Measurements from ENCODE around the gene PDXP.
"Not testable (repeated sequence)": the region's sequence is repeated elsewhere in the genome, so short reads cannot be mapped to it uniquely, and the experiment has no call there.

PDXP gene

DNA sequence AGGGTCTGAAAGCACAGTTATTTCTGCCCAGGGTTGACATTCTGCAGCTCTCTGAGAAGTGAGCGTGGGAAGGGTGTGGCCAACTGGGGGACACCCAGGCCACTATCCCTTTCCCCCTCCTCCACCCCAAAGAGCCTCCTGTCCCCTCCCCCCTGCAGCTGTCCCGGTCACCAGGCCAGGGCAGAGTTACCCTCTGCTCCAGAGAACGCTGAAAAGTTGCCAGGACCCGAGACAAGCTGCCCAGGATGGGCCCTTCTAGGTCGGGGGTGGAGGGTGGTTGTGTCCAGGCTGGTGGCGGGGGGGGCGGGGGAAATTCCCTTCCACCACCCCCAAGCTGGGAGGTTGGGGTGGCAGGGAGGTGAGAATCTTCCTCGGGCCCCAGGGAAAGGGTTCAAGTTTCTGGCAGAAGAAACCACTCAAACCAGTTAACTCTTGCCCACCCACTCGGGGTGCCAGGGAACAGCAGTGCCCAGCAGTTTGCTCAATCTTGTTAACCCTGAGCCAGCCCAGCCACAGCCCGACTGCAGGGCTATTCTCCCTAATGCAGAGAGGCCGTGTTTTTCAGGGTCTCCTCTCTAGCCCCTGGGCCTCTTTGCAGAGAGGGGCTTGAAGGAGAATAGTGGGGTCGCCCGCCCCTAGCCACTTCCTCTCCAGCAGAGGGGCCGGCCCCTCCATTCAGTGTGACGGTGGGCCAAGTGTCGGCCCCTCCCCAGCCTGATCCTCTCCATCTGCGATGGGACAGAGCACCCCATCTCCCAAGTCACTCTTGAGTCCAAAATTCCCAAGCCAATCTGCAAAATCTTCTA is 17.6 kb downstream of the PDXP start:
- DNase-seq = no peak

DNA sequence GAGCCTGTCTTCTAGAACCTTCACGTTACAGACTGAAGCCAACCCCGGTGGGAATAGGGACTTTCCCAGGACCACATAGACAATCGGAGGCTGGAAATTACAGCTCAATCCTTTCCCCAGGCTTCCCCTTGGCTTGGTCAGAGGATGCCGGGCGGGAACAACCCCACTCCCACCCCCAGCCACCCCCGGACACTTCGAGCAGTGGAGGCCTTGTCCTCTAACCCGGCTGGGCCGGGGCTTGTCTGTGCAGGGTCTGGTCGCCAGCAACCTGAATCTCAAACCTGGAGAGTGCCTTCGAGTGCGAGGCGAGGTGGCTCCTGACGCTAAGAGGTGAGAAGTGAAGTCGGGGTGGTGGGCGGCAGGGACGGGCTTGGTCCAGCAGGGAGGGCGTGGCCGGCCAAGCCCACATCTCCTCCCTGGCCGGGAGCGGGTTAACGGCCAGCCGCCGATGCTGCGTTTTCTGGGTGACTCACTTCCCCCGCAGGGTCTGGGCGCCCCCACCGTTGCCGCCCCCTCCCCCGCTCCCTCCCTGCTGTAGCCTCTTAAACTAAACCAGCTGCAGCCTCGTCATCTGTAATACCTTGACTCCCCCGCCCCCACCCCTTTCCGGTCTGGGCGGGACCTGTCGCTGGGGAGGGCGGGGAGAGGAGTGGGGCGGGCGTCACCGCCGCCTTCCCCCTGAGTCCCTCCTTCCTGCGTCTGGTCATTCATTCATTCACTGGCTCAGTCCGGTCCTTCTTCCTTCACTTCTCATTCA is 18.4 kb downstream of the PDXP start:
- DNase-seq = peak; percentile 81

DNA sequence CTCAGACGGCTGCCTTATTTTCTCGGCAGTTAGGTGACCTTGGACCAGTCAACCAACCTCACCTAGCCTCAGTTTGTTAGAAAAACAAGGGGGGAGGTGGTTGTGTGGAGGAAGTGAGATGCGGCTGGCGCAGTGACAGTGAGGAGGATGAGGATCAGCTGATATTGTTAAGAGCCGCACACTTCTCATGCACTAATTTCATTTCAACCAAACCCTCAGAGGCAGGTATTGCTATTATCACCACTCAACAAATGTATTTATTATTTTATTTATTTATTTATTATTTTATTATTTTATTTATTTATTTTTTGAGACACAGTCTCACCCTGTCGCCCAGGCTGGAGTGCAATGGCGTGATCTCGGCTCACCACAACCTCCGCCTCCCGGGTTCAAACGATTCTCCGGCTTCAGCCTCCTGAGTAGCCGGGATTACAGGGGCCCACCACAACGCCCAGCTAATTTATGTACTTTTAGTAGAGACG is 19.0 kb downstream of the PDXP start:
- DNase-seq = no peak

DNA sequence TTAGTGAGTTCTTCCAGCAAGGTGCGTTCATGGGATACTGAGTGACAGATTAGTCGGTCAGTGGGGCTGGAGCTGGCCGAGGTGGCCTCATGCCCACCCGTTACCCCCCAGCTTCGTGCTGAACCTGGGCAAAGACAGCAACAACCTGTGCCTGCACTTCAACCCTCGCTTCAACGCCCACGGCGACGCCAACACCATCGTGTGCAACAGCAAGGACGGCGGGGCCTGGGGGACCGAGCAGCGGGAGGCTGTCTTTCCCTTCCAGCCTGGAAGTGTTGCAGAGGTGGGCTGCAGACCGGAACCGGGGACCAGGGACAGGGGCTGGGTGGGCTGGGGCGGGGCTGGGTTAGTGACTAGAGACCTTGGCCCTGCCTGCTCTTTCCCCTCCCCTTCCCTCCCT is 19.8 kb downstream of the PDXP start:
- no peak for DNase-seq

DNA sequence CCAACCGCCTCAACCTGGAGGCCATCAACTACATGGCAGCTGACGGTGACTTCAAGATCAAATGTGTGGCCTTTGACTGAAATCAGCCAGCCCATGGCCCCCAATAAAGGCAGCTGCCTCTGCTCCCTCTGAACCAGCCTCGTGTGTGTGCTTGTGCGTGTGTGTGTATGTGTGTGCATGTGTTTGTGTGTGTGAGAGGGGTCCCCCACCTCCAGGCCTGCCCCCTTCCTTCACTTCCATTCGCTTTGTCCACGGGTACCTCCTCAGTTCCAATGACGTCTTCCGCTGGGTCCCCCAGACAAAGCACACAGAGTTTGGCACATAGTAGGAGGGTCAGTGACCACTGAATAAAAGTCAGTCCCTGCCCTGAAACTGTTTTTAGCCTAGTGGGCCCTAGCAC is 21.1 kb downstream of the PDXP start:
- DNase-seq = no peak

DNA sequence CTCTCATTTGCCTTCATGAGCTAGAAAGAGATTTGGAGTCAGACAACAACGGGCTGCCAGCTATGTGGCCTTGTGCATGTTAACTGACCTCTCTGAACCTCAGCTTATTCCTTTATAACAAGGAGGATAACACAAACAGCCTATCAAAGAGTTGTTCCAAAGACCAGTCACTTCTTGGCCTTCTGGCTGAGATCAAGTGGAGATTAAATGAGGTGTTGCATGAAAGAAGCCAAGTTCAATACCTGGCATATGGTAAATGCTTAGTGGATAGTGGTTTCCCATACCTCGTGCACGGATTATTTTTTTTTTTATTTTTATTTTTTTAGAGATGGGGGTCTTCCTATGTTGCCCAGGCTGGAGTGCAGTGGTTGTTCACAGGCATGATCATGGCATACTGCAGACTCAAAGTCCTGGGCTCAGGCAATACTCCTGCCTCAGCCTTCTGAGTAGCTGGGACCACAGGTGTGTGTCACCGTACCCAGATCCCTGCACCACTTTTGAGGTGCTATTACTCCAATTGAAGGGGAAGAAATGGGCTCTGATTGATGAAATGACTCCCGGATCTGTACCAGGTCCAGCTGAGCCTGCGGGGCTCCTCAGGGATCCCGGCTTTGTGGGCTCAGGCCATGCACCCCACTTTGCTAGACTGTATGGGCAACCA is 21.8 kb downstream of the PDXP start:
- DNase-seq = no peak

DNA sequence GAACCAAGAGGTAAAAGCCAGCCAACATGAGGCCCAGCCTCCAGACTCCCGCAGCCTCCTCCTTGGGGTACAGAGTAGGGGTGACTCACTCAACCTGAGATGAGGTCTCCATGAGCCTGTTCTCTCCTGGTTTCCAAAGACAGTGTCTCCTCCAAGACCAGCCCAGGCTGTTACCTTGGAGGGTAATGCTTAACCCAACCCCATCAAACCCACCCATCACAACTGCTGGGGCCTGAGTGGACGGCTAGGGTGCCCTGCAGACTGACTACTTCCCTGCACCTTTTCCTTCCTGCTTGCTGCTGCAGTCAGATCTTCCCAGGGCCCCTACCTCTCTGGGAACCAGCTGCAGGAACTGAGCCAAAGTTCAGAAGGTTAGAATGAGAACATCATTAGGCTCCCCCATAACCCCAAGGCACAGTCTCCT is 22.5 kb downstream of the PDXP start:
- DNase-seq = no peak

DNA sequence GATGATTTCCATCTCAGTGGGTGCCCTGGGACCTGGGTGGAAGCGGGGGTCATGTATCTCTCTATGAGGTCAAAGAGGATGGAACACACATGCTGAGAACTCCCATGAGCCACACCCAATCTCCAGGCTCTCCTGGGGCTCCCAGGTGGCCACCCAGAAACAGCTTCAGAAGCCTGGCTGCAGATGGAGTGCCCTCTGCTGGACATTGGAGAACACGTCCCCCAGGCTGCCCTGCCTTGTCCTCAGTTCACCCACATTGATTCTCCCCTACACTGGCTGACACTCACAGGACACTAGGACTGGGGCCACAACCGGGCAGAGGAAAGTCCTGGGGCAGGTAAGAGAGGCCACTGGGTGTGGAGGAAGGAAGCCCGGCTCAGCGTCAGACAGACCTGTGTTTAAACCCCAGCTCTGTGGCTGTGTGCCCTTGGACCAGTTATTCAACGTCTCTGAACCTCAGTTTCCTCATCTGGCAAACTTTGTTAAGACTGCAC is 23.1 kb downstream of the PDXP start:
- DNase-seq = peak; percentile 64

DNA sequence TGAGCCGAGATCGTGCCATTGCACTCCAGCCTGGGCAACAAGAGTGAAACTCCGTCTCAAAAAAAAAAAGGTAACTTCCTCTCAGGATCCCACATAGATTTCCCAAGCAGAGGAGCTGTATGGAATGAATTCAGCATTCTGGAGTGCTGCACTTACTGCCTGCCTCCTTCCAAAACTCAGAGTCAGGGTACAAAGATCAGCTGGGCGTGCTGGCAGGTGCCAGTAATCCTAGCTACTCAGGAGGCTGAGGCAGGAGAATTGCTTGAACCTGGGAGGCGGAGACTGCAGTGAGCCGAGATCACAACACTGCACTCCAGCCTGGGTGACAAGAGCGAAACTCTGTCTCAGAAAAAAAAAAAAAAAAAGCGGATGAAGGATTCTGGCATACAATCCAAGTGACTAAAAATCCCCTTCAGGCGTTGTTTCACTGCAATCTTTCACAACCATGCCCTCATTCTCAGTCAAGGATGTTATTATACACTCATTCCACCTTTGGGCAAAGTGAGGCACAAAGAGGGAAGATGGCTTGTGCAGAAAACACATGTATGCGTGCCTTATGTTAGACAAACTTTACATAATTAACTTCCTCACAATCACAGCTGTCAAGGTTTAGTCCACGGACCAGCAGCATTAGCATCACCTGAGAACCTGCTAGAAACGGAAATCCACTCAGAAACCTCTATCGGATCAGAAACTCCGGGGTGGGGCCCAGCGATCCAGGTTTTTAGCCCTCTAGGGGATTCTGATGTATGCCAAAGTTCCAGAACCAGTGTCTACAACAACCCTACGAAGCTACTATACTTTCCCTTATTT is 26.5 kb downstream of the PDXP start:
- no peak for DNase-seq

DNA sequence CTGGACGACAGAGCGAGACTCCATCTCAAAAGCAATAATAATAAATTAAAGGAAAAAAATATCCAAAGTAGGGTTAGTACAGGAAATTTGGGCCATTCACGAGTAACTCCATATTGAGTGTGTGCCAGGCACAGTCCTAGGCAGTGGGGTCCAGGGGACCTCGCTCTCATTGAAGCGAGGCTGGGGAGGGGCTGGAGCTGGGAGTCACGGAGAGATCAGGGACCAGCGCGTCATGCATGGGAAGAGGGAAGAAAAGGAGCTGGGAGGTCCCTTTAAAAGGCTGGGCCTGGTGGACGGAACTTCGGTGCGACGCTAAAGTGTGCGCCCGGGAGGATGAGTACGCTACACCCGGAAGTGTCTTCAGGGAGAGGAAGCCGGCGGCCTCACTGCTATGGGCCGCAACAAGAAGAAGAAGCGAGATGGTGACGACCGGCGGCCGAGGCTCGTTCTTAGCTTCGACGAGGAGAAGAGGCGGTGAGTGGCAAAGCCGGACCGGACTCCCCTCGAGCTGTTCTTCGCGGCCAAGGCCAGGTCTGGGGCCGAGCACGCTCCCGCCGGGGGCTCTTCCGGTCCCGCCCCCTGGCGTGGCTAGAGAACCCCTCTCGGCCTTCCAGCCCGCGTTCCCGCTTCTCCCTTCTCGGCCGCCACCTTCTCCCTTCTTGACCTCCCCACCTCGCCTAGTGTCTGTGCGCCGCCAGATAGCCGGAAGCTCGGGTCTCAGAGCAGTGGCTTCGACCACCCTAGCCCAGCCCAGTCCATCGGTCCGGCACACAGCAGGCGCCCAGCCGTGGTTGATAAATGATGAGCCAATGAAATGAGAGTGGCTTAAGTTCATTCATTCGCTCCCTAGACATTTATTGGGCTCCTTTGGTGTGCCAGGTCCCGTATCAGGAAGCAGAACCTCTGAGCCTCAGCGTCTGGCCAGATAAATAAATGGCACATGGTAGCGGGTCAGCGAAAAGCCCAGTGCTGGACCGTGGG is 27.8 kb downstream of the PDXP start, which contains the start of gene NOL12:
Gene NOL12 (plus strand): TSS at position 342 of the 981 bp plus-strand sequence. CDS start 50 bp downstream, at position 392.
- peak; percentile 83 for DNase-seq

DNA sequence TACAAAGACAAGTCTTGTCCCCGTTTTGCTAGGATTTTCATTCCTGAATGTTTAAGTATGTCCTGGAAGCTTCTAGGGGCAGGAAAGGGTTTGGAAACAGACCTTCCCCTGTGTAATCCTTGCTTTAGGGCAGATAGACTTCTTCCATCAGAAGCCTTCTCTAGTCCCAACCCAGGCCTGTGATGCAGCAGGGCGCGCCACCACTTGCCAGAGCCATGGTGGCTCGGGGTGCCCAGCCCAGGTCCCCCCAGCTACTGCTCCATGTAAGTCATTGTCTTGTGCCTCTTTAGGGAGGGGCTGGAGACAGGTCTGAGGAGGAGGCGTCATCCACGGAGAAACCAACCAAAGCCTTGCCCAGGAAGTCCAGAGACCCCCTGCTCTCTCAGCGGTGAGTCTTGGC is 31.9 kb downstream of the PDXP start:
- DNase-seq = no peak

DNA sequence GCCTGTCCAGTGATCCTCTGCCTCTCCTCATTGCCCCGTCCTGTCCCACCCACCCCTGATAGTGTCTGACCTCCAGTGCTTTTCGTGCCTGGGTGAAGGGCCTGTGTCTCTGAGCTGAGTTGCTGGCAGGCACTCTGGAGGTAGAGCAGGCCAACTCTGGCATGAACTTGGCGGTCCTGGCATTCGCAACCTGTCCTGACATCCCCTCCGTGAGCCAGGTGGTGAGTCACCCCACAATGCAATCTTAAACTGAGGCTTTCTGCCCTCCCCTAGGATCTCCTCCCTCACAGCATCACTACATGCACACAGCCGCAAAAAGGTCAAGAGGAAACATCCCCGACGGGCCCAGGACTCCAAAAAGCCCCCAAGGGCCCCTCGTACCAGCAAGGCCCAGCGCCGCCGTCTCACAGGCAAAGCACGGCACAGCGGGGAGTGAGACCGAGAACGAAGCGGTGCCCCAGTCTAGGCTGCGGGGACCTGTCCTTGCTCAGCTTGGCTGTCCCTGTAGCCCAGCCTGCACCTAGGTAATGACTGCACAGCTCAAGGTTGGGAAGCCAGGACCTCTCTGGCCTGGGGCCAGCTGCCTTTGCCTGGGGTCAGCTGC is 32.5 kb downstream of the PDXP start:
- no peak for DNase-seq

DNA sequence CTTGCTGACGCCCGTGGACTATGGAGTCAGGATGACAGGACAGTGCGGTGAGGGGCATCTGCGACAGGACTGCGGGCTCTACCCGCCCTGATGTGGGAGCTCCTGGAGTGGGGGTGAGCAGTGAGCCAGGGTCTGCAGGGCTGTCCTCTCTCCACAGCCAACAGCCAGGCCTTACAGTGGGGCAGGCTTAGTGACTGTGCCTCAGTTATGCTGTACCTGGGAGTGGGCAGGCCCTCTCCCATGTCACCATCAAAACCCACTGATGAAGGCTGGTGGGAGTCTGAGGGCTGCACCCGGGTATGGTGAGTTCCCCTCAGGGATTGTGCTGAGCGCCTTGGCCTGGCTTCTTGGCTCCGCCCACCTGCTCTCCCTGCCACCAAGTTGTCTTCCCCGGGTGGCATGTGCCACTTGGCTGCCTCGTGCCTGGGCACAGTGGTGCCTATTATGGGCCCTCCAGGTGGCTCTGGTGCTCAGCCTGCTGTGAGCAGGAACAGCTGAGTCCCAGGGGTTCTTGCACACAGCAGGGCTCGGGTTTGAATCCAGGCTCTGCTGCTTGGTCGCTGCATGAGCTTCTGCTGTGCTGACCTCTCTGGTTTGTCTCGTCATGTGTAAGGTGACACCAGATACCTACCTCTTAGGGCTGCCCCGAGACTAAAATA is 34.2 kb downstream of the PDXP start:
- DNase-seq = no peak

DNA sequence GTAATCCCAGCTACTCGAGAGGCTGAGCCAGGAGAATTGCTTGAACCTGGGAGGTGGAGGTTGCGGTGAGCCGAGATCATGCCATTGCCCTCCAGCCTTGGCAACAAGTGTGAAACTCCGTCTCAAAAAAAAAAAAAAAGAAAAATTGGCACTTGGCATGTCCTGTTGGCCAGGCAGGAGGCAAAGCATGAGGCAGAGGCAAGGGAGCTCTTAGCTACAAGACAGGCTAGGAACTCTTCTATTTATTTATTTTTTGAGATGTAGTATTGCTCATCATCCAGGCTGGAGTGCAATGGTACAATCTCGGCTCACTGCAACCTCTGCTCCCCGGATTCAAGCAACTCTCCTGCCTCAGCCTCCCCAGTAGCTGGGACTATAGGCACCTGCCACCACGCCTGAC is 35.6 kb downstream of the PDXP start:
- DNase-seq = not testable (repeated sequence)

DNA sequence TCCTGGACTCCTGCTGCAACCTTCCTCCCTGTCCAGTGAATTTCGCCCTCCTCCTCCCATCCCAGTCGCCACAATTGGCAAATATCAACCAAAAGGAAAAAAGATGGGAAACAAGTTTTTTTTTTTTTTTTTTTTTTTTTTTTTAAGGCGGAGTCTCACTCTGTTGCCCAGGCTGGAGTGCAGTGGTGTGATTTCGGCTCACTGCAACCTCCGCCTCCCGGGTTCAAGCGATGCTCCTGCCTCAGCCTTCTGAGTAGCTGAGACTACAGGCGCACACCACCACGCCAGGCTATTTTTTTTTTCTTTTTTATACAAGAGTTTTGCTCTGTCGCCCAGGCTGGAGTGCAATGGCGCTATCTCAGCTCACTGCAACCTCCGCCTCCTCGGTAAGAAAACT is 37.7 kb downstream of the PDXP start:
- DNase-seq = not testable (repeated sequence)

DNA sequence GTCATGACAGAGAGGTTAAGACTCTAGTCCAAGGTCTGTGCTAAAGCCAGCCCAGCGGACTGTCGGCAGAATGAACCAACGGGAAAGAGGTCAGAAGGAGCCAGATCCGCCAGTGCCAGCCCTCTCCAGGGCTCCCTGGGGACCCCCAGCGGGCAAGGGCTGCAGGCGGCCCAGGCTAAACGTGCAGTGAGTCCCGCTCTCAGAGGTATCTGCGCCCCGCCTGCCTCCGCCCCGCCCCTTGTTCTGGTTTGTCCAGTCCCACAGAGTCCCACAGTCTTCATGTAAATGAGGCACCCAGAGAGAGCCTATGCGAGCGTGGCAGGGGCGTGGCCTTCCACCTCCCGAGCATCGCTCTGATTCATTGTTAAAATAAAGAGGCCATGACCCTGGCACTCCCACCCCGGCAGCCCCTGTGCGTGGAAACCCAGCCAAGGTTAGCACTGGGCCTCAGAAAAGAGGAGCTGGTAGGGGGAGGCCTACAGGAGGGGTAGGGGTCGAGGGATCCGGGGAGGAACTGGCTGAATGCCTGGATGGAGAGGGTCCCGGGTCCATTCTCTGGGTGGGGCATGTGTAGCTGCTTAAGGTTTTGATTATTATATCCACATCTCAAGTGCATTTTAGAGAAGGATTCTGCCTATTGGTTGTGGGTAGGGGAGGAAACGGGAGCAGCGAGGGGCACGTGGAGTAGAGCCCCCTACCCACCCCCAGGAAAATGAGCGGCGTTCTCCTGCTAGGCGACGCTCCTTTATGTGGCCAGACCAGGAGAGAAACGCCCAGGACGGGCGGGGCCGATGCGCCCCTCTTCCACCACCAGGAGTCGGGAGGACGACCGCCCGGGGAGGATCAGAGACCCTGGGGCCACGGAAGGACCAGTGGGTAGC is 38.4 kb downstream of the PDXP start, which contains the start of gene TRIOBP:
Gene TRIOBP (plus strand): TSS at position 392 of the 881 bp plus-strand sequence. CDS start 4,318 bp downstream, outside the sequence.
- DNase-seq = peak; percentile 96

DNA sequence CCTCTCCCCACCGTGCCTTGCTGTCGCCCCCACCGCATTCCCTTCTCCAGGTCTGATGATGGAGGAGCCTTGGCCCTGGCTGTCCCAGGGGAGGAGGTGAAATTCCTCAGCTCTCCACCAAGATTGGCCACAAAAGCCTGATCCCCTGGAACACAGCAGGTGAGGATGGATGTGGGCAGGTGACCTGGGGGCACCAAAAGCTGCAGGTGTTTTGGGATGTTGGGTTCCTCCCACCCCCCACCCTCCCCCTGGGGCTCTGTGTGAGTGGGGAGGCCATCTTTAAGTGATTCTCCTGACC is 39.0 kb downstream of the PDXP start:
- DNase-seq = no peak

DNA sequence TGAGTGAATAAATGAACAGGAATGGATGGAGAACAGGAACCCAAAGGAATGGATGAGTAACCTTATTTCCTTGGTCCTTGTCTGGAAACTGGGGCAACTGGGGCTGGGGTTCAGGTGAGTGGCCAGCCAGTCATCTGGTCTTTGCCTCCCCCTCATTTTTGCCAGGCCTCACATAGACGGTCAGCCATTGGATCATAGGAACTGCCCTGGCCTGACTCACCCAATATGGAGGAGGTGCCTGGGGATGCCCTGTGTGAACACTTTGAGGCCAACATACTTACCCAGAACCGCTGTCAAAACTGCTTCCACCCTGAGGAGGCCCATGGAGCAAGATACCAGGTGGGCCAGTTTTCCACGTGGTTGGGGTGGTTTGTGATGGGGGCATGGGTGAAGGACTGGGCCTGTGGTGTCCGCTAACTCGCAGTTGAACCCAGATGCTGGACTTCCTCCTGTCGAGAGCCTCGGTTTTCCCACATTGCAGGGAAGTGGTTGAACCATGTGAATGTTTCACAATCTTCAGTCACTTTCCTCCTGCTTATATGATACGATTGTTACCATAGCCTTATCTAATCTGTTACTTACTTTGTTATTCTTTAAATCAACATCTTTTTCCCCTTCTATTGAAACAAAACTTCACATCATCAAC is 42.7 kb downstream of the PDXP start:
- no peak for DNase-seq

DNA sequence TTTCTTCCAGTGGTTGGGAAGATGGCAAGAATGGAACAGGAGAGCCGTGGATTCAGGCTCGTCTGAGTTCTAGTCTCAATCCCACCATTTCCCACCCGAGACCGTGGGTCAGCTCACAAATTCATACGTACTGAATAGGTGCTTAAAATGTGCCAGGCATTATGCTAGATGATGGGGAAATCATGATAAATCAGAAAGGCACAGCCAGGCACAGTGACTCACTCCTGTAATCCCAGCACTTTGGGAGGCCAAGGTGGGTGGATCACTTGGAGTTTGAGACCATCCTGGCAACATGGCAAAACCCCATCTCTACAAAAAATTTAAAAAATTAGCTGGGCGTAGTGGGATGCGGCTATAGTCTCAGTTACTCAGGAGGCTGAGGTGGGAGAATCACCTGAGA is 45.4 kb downstream of the PDXP start:
- no peak for DNase-seq
